ENCODE results near the gene DUSP7. TPM values are rescaled to one million over a fixed set of nuclear protein-coding genes. Genes with fewer than 3 reads are reported as not detected.
A peak's percentile ranks its signal among the peaks of the same experiment; 100 is the strongest.

DUSP7 gene
- polyA plus RNA-seq, 2 donors: 18.2 to 35.2 TPM

- Histone ChIP-seq H3K9me3 (ENCODE audit: control insufficient read depth in 2 of 2, insufficient read depth in 1 of 2, low read depth in 1 of 2, low read length in 1 of 2) (no peaks in the 10 kb centered on the region), H3K27me3 (ENCODE audit: control insufficient read depth in 1 of 2, insufficient read depth in 2 of 2, low read length in 2 of 2) (no peaks in the 10 kb centered on the region), H3K36me3 (ENCODE audit: control insufficient read depth in 2 of 2, insufficient read depth in 2 of 2, low read length in 1 of 2) (no peaks in the 10 kb centered on the region), H3K27ac (ENCODE audit: low read depth in 2 of 2, low read length in 1 of 2) (no peak overlapping the region), H3K4me1 (ENCODE audit: control insufficient read depth in 2 of 2, insufficient read depth in 2 of 2, low read length in 1 of 2) (peaks cover 6 to 14% of the 10 kb centered on the region in 2 donors), H3K4me3 (ENCODE audit: low read depth in 1 of 2, low read length in 2 of 2) (no peak overlapping the region)
- 72 to 79% methylated on average over 6 of the region's 6 CpGs for WGBS, 2 donors
These were observed 31.5 kb downstream of the DUSP7 start for GRCh38 chr3:52024765-52025452.

- H3K27me3 ChIP-seq (ENCODE audit: control insufficient read depth in 1 of 2, insufficient read depth in 2 of 2, low read length in 2 of 2): no peaks in the 10 kb centered on the region
- H3K27ac ChIP-seq (ENCODE audit: low read depth in 2 of 2, low read length in 1 of 2): no peak overlapping the region
- no peaks in the 10 kb centered on the region for H3K36me3 ChIP-seq (ENCODE audit: control insufficient read depth in 2 of 2, insufficient read depth in 2 of 2, low read length in 1 of 2)
- 79 to 82% methylated on average over 8 of the region's 8 CpGs for WGBS, 2 donors
- no peak overlapping the region for H3K4me3 ChIP-seq (ENCODE audit: low read depth in 1 of 2, low read length in 2 of 2)
- peaks cover 2 to 17% of the 10 kb centered on the region in 2 donors for H3K4me1 ChIP-seq (ENCODE audit: control insufficient read depth in 2 of 2, insufficient read depth in 2 of 2, low read length in 1 of 2)
- no peaks in the 10 kb centered on the region for H3K9me3 ChIP-seq (ENCODE audit: control insufficient read depth in 2 of 2, insufficient read depth in 1 of 2, low read depth in 1 of 2, low read length in 1 of 2)
These were observed 32.3 kb downstream of the DUSP7 start for GRCh38 chr3:52023860-52024764.

- Histone ChIP-seq H3K27me3 (ENCODE audit: control insufficient read depth in 1 of 2, insufficient read depth in 2 of 2, low read length in 2 of 2) (no peaks in the 10 kb centered on the region), H3K27ac (ENCODE audit: low read depth in 2 of 2, low read length in 1 of 2) (no peak overlapping the region), H3K4me3 (ENCODE audit: low read depth in 1 of 2, low read length in 2 of 2) (no peak overlapping the region), H3K36me3 (ENCODE audit: control insufficient read depth in 2 of 2, insufficient read depth in 2 of 2, low read length in 1 of 2) (no peaks in the 10 kb centered on the region), H3K4me1 (ENCODE audit: control insufficient read depth in 2 of 2, insufficient read depth in 2 of 2, low read length in 1 of 2) (peaks cover 0 to 10% of the 10 kb centered on the region in 2 donors), H3K9me3 (ENCODE audit: control insufficient read depth in 2 of 2, insufficient read depth in 1 of 2, low read depth in 1 of 2, low read length in 1 of 2) (no peaks in the 10 kb centered on the region)
- WGBS, 2 donors: 83 to 98% methylated on average over 3 of the region's 3 CpGs
These were observed 33.1 kb downstream of the DUSP7 start for GRCh38 chr3:52023101-52023770.

DNA sequence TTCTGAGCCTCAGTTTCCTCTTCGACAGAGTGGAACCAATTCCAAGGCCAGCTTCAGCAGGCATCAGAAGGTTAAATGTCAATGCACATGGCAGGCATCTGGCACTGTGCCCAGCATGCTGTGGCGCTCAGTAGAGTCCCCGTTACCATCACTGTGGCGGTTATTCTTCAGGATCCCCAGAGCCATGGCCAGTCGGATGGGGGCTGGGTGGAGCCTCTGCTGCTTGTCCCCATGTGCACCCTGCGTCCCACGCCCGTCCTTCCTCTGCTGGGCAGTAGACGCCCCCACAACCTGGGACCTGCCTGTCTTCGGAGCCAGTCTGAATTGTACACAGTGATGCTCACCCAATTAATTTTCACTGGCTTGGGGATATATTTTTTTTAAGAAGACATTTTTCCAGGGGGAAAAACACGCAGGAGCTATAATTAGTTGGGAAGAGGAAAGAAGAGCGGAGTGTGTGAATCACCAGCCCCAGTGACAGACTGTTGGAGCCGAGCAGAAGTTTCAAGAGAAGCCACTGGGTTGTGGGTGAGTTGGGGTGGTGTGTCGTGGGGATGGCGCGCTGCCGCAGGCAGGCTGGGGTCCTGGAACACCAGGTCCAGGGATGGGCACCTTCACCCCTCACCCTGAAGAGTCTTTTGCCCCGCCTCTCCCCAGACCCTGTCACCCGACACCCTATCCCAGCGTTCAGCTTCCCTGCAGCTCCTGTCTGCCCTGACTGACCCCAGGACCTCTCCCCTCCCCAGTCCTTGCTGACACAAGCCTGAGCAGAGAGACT is 33.9 kb downstream of the DUSP7 start:
- H3K4me1 ChIP-seq (ENCODE audit: control insufficient read depth in 2 of 2, insufficient read depth in 2 of 2, low read length in 1 of 2): peaks cover 0 to 10% of the 10 kb centered on the region in 2 donors
- no peak overlapping the region for H3K4me3 ChIP-seq (ENCODE audit: low read depth in 1 of 2, low read length in 2 of 2)
- no peaks in the 10 kb centered on the region for H3K9me3 ChIP-seq (ENCODE audit: control insufficient read depth in 2 of 2, insufficient read depth in 1 of 2, low read depth in 1 of 2, low read length in 1 of 2)
- peak overlapping the region in 1 of 2 donors; percentile 33 for H3K27ac ChIP-seq (ENCODE audit: low read depth in 2 of 2, low read length in 1 of 2)
- H3K36me3 ChIP-seq (ENCODE audit: control insufficient read depth in 2 of 2, insufficient read depth in 2 of 2, low read length in 1 of 2): no peaks in the 10 kb centered on the region
- WGBS, 2 donors: 72 to 77% methylated on average over 20 of the region's 20 CpGs
- no peaks in the 10 kb centered on the region for H3K27me3 ChIP-seq (ENCODE audit: control insufficient read depth in 1 of 2, insufficient read depth in 2 of 2, low read length in 2 of 2)

GRCh38 chr3:52021489-52022268 is 34.7 kb downstream of the DUSP7 start:
- no peak overlapping the region for H3K4me3 ChIP-seq (ENCODE audit: low read depth in 1 of 2, low read length in 2 of 2)
- WGBS, 2 donors: 68 to 79% methylated on average over 10 of the region's 10 CpGs
- H3K4me1 ChIP-seq (ENCODE audit: control insufficient read depth in 2 of 2, insufficient read depth in 2 of 2, low read length in 1 of 2): peaks cover 0 to 10% of the 10 kb centered on the region in 2 donors
- no peaks in the 10 kb centered on the region for H3K9me3 ChIP-seq (ENCODE audit: control insufficient read depth in 2 of 2, insufficient read depth in 1 of 2, low read depth in 1 of 2, low read length in 1 of 2)
- no peaks in the 10 kb centered on the region for H3K36me3 ChIP-seq (ENCODE audit: control insufficient read depth in 2 of 2, insufficient read depth in 2 of 2, low read length in 1 of 2)
- H3K27ac ChIP-seq (ENCODE audit: low read depth in 2 of 2, low read length in 1 of 2): peak overlapping the region in 1 of 2 donors; percentile 17
- H3K27me3 ChIP-seq (ENCODE audit: control insufficient read depth in 1 of 2, insufficient read depth in 2 of 2, low read length in 2 of 2): no peaks in the 10 kb centered on the region

DNA sequence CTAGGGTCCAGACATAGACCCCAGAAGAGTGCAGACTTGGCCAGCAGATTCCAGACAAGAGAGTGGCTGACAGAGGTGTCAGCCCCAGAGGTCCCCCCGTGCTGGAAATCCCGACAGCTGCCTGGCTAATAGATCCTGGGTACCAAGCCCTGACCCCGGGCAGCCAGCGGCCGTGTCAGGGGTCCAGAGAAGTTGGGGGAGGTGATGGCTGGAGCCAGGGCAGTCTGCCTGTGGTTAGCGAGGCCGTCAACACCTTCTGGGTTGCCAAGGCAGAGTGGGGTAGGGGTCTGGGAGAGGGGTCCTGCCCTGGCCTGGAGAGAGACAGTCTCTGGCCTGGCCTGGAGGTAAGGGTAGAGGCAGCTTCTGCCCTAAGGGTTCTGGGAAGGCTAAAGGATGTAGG is 35.6 kb downstream of the DUSP7 start:
- H3K36me3 ChIP-seq (ENCODE audit: control insufficient read depth in 2 of 2, insufficient read depth in 2 of 2, low read length in 1 of 2): no peaks in the 10 kb centered on the region
- H3K4me1 ChIP-seq (ENCODE audit: control insufficient read depth in 2 of 2, insufficient read depth in 2 of 2, low read length in 1 of 2): peaks cover 0 to 10% of the 10 kb centered on the region in 2 donors
- H3K27me3 ChIP-seq (ENCODE audit: control insufficient read depth in 1 of 2, insufficient read depth in 2 of 2, low read length in 2 of 2): no peaks in the 10 kb centered on the region
- H3K9me3 ChIP-seq (ENCODE audit: control insufficient read depth in 2 of 2, insufficient read depth in 1 of 2, low read depth in 1 of 2, low read length in 1 of 2): no peaks in the 10 kb centered on the region
- H3K27ac ChIP-seq (ENCODE audit: low read depth in 2 of 2, low read length in 1 of 2): no peak overlapping the region
- H3K4me3 ChIP-seq (ENCODE audit: low read depth in 1 of 2, low read length in 2 of 2): no peak overlapping the region
- WGBS, 2 donors: 93 to 95% methylated on average over 7 of the region's 7 CpGs

DNA sequence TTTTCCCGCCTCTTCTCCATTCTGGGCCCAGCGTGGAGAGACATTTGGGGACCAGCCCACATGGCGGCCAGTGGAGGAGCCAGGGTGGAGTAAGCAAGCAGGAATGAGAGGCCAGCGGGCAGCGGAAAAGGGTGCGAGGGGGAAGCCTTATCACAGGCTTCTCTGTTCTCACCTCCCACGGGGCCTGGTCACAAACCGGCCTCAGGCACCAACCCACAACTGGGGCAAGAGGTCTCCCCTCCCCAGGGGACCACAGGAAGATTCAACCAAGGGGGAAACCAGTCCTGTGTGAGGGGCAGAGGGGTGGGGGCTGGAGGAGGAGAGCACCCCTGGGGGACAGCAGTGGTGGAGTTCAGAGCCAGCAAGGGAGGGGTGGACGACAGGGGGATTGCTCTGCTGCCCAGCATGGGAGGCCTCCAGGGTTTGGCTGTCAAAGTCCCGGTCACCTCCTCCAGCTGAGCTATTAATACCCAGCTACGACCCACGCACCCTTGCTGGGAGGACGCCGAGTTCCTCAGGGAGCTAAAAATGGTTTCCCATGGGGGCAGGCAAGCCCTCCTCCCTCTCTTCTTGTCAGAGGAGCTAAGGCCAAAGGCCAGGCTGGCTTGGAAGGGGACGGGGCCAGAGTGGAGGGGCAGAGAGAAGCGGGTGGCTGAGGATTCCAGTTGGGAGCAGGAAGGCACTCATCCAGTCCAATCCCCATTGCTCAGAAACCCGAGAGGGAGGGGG is 36.9 kb downstream of the DUSP7 start:
- Histone ChIP-seq H3K36me3 (ENCODE audit: control insufficient read depth in 2 of 2, insufficient read depth in 2 of 2, low read length in 1 of 2) (no peaks in the 10 kb centered on the region), H3K4me3 (ENCODE audit: low read depth in 1 of 2, low read length in 2 of 2) (no peak overlapping the region), H3K27ac (ENCODE audit: low read depth in 2 of 2, low read length in 1 of 2) (peak overlapping the region; percentile 8 to 21), H3K4me1 (ENCODE audit: control insufficient read depth in 2 of 2, insufficient read depth in 2 of 2, low read length in 1 of 2) (peaks cover 0 to 10% of the 10 kb centered on the region in 2 donors), H3K9me3 (ENCODE audit: control insufficient read depth in 2 of 2, insufficient read depth in 1 of 2, low read depth in 1 of 2, low read length in 1 of 2) (no peaks in the 10 kb centered on the region), H3K27me3 (ENCODE audit: control insufficient read depth in 1 of 2, insufficient read depth in 2 of 2, low read length in 2 of 2) (no peaks in the 10 kb centered on the region)
- WGBS, 2 donors: 74 to 80% methylated on average over 17 of the region's 17 CpGs

GRCh38 chr3:52018319-52019000 is 37.9 kb downstream of the DUSP7 start:
- Histone ChIP-seq H3K27ac (ENCODE audit: low read depth in 2 of 2, low read length in 1 of 2) (no peak overlapping the region), H3K4me1 (ENCODE audit: control insufficient read depth in 2 of 2, insufficient read depth in 2 of 2, low read length in 1 of 2) (peaks cover 0 to 10% of the 10 kb centered on the region in 2 donors)

More at GRCh38 chr3:52018319-52019000, 37.9 kb downstream of the DUSP7 start:
- Histone ChIP-seq H3K36me3 (ENCODE audit: control insufficient read depth in 2 of 2, insufficient read depth in 2 of 2, low read length in 1 of 2) (no peaks in the 10 kb centered on the region), H3K9me3 (ENCODE audit: control insufficient read depth in 2 of 2, insufficient read depth in 1 of 2, low read depth in 1 of 2, low read length in 1 of 2) (no peaks in the 10 kb centered on the region), H3K27me3 (ENCODE audit: control insufficient read depth in 1 of 2, insufficient read depth in 2 of 2, low read length in 2 of 2) (no peaks in the 10 kb centered on the region), H3K4me3 (ENCODE audit: low read depth in 1 of 2, low read length in 2 of 2) (no peak overlapping the region)
- WGBS, 2 donors: 88 to 90% methylated on average over 21 of the region's 21 CpGs
